ENCODE data around the gene RALGAPA2.

The RALGAPA2 gene

GRCh38 chr20:20632644-20633043 is 79.8 kb downstream of the RALGAPA2 start:
- no peak for TF ChIP-seq CTCF (IDR thresholded peaks at IDR 0.05; ENCODE audit: insufficient read depth, low read length, missing control alignments)
- no peak for DNase-seq (ENCODE audit: low read depth, low spot score)
- ChIA-PET POLR2A (no interaction called here), CTCF (no interaction called here)
- no peak overlapping the region for H3K4me3 ChIP-seq (ENCODE audit: low read depth, low read length)

- no peak for TF ChIP-seq CTCF (IDR thresholded peaks at IDR 0.05; ENCODE audit: insufficient read depth, low read length, missing control alignments)
- POLR2A ChIA-PET: no interaction called here
- no peak for DNase-seq (ENCODE audit: low read depth, low spot score)
These were observed 81.9 kb downstream of the RALGAPA2 start for GRCh38 chr20:20630551-20630950.

GRCh38 chr20:20629556-20630188 is 82.8 kb downstream of the RALGAPA2 start:
- DNase-seq (ENCODE audit: low read depth, low spot score): no peak
- CTCF ChIA-PET: no interaction called here
- no peak overlapping the region for H3K4me3 ChIP-seq (ENCODE audit: low read depth, low read length)
- TF ChIP-seq CTCF (IDR thresholded peaks at IDR 0.05; ENCODE audit: insufficient read depth, low read length, missing control alignments): no peak
- POLR2A ChIA-PET: no interaction called here

More at GRCh38 chr20:20630551-20630950, 81.9 kb downstream of the RALGAPA2 start:
- CTCF ChIA-PET: no interaction called here
- no peak overlapping the region for H3K4me3 ChIP-seq (ENCODE audit: low read depth, low read length)

GRCh38 chr20:20628314-20628713 is 84.1 kb downstream of the RALGAPA2 start:
- ChIA-PET CTCF (no interaction called here), POLR2A (no interaction called here)
- no peak overlapping the region for H3K4me3 ChIP-seq (ENCODE audit: low read depth, low read length)
- DNase-seq (ENCODE audit: low read depth, low spot score): no peak
- TF ChIP-seq CTCF (IDR thresholded peaks at IDR 0.05; ENCODE audit: insufficient read depth, low read length, missing control alignments): no peak

GRCh38 chr20:20627471-20627870 is 85.0 kb downstream of the RALGAPA2 start:
- DNase-seq (ENCODE audit: low read depth, low spot score): no peak
- no peak overlapping the region for H3K4me3 ChIP-seq (ENCODE audit: low read depth, low read length)
- ChIA-PET CTCF (no interaction called here), POLR2A (no interaction called here)
- TF ChIP-seq CTCF (IDR thresholded peaks at IDR 0.05; ENCODE audit: insufficient read depth, low read length, missing control alignments): no peak

GRCh38 chr20:20624914-20625313 is 87.5 kb downstream of the RALGAPA2 start:
- no peak overlapping the region for H3K4me3 ChIP-seq (ENCODE audit: low read depth, low read length)
- POLR2A ChIA-PET: no interaction called here
- DNase-seq (ENCODE audit: low read depth, low spot score): no peak
- TF ChIP-seq CTCF (IDR thresholded peaks at IDR 0.05; ENCODE audit: insufficient read depth, low read length, missing control alignments): no peak
- CTCF ChIA-PET: no interaction called here

Data from AG04449 (cell line).